Retinal pigment epithelial cell (primary cell): ENCODE data around the gene CRP.
"Not testable (repeated sequence)": the region's sequence is repeated elsewhere in the genome, so short reads cannot be mapped to it uniquely, and the experiment has no call there.

ENCODE experiments used
- DNase-seq: peaks from one replicate; pipeline ENCODE4 v3.0.0-alpha.2; 2010; ENCODE audit warnings: low read depth
- H3K4me3 ChIP-seq: 2 replicates; pipeline ENCODE4 v1.5.1; 2011; ENCODE audit warnings: mild to moderate bottlenecking, low read length, control low read depth, moderate library complexity
- TF ChIP-seq, protein P1 (sequence below): conservative IDR thresholded peaks from 2 replicates; pipeline ENCODE4 v1.5.1; 2011; ENCODE audit warnings: low read depth, low read length, control low read depth, inconsistent platforms

The CRP gene

GRCh38 chr1:159700312-159700711 is 14.1 kb downstream of the CRP start:
- no peak for DNase-seq
- TF ChIP-seq, protein P1, sequence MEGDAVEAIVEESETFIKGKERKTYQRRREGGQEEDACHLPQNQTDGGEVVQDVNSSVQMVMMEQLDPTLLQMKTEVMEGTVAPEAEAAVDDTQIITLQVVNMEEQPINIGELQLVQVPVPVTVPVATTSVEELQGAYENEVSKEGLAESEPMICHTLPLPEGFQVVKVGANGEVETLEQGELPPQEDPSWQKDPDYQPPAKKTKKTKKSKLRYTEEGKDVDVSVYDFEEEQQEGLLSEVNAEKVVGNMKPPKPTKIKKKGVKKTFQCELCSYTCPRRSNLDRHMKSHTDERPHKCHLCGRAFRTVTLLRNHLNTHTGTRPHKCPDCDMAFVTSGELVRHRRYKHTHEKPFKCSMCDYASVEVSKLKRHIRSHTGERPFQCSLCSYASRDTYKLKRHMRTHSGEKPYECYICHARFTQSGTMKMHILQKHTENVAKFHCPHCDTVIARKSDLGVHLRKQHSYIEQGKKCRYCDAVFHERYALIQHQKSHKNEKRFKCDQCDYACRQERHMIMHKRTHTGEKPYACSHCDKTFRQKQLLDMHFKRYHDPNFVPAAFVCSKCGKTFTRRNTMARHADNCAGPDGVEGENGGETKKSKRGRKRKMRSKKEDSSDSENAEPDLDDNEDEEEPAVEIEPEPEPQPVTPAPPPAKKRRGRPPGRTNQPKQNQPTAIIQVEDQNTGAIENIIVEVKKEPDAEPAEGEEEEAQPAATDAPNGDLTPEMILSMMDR, result no peak

GRCh38 chr1:159699653-159700052 is 14.7 kb downstream of the CRP start:
- DNase-seq, result no peak

More at GRCh38 chr1:159700312-159700711, 14.1 kb downstream of the CRP start:
- H3K4me3 ChIP-seq, result no peak overlapping the region

DNA sequence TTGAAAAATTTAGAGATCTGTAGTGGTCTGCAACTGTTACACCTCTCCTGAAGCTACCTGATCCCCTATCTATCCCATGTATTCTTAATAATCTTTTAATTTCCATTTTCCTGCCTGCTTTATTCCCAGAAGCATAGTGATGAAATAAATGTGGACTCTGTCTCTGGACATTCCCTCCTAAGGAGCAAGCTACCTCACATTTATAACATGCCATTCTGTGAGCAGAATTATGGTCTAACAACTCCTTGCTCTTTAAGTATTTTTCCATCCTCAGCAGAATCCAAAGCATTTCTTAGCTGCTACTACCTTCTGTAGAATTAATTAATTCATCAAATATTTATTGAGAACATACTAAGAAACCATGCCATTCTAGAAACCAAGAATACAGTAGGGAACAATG is 15.1 kb downstream of the CRP start:
- DNase-seq, result no peak
- TF ChIP-seq, protein P1, result no peak

More at GRCh38 chr1:159699653-159700052, 14.7 kb downstream of the CRP start:
- H3K4me3 ChIP-seq, result no peak overlapping the region
- TF ChIP-seq, protein P1, result no peak

DNA sequence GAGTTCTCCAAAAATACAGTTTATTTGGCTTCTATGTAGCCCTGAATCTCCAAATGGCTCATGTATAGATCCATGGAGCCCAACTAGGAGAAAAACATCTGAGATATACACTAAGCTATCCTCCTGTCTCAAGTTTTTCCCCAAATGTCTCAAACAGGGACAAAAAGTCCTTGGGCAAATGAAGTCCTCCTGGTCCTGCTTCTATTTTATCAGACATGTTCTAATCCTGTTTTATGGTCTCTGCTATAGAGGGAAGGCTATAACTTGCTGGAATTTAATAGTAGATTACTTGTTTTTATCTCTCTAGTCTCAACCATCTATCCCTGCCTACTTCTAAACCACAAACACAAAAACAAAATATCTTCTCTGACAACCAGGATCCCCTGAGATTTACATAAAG is 26.9 kb downstream of the CRP start:
- no peak for DNase-seq
- no peak overlapping the region for H3K4me3 ChIP-seq
- TF ChIP-seq, protein P1, result no peak

More for the DNA sequence above, 15.1 kb downstream of the CRP start:
- H3K4me3 ChIP-seq, result no peak overlapping the region

- H3K4me3 ChIP-seq, result no peak overlapping the region
- DNase-seq, result no peak
- TF ChIP-seq, protein P1, result no peak
Observed at GRCh38 chr1:159686599-159687299, 27.6 kb downstream of the CRP start.

- TF ChIP-seq, protein P1, result no peak
- no peak for DNase-seq
- H3K4me3 ChIP-seq, result no peak overlapping the region
Observed at GRCh38 chr1:159678939-159679338, 35.5 kb downstream of the CRP start.

DNA sequence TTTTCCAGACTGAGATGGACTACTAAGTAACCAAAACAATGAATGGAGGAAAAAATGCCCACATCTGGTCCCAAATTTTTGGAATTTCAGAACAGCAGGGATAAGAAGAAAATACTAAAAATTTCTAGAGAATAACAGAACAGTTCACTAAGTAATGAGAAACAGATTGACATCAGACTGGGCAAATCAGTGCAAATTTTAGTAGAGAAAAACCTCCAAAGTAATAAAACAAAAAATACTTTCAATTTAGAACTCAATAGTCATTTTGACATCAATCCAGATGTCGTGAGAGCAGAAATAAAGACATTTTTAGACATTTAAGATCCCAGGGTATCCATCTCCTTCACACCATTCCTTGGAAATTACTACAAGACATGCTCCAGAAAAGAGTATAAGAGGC is 39.3 kb downstream of the CRP start:
- no peak overlapping the region for H3K4me3 ChIP-seq
- TF ChIP-seq, protein P1, result no peak
- no peak for DNase-seq

- DNase-seq, H3K4me3 ChIP-seq: not testable (repeated sequence)
Observed at GRCh38 chr1:159672390-159672789, 42.0 kb downstream of the CRP start.
